H9 (cell line): Measurements from ENCODE around the gene ADORA3. TPM values are rescaled to one million over a fixed set of nuclear protein-coding genes. Genes with fewer than 3 reads are reported as not detected.

Experiments used
- DNase-seq: peaks from one replicate; pipeline ENCODE4 v3.0.0-alpha.2; 2017
- H2AFZ ChIP-seq: one replicate; pipeline ENCODE4 v1.6.1; 2013; ENCODE audit warnings: mild to moderate bottlenecking, low read length, control low read depth, moderate library complexity
- H2AK5ac ChIP-seq: 2 replicates; pipeline ENCODE4 v1.6.1; 2013; ENCODE audit warnings: low read length, control low read depth, mixed read lengths; ENCODE audit not compliant: insufficient read length
- H2BK120ac ChIP-seq: one replicate; pipeline ENCODE4 v1.6.1; 2013; ENCODE audit warnings: low read depth, mild to moderate bottlenecking, low read length, control low read depth, inconsistent platforms; ENCODE audit not compliant: poor library complexity, severe bottlenecking
- H2BK12ac ChIP-seq: 2 replicates; pipeline ENCODE4 v1.6.1; 2013; ENCODE audit warnings: low read length, control low read depth, mixed read lengths, low read depth; ENCODE audit not compliant: insufficient read length
- H2BK15ac ChIP-seq: 2 replicates; pipeline ENCODE4 v1.6.1; 2013; ENCODE audit warnings: low read depth, low read length, control low read depth
- H2BK20ac ChIP-seq: one replicate; pipeline ENCODE4 v1.6.1; 2013; ENCODE audit warnings: low read depth, mild to moderate bottlenecking, low read length, control low read depth, inconsistent platforms; ENCODE audit not compliant: poor library complexity, severe bottlenecking
- H2BK5ac ChIP-seq: 2 replicates; pipeline ENCODE4 v1.6.1; 2013; ENCODE audit warnings: low read length, control low read depth, mixed read lengths; ENCODE audit not compliant: insufficient read length
- H3K14ac ChIP-seq: 2 replicates; pipeline ENCODE4 v1.6.1; 2013; ENCODE audit warnings: low read length, control low read depth; ENCODE audit not compliant: insufficient read depth
- H3K18ac ChIP-seq: 2 replicates; pipeline ENCODE4 v1.6.1; 2013; ENCODE audit warnings: low read depth, mild to moderate bottlenecking, mixed read lengths, low read length, control low read depth; ENCODE audit not compliant: insufficient read length
- H3K23ac ChIP-seq: 2 replicates; pipeline ENCODE4 v1.6.1; 2013; ENCODE audit warnings: low read length, control low read depth, mixed read lengths, low read depth; ENCODE audit not compliant: insufficient read length
- H3K23me2 ChIP-seq: 2 replicates; pipeline ENCODE4 v1.6.1; 2013; ENCODE audit warnings: low read depth, mild to moderate bottlenecking, mixed read lengths, low read length, control low read depth; ENCODE audit not compliant: insufficient read length, poor library complexity, severe bottlenecking
- H3K27ac ChIP-seq: 2 replicates; pipeline ENCODE4 v1.5.1; 2013; ENCODE audit warnings: low read length, control low read depth, mixed read lengths, low read depth; ENCODE audit not compliant: insufficient read length
- H3K27me3 ChIP-seq: 2 replicates; pipeline ENCODE4 v1.6.1; 2013; ENCODE audit warnings: low read length, control low read depth, inconsistent platforms; ENCODE audit not compliant: insufficient read depth
- H3K4ac ChIP-seq: 2 replicates; pipeline ENCODE4 v1.6.1; 2013; ENCODE audit warnings: low read depth, mild to moderate bottlenecking, control low read depth, inconsistent platforms, low read length, moderate library complexity
- H3K4me1 ChIP-seq: 2 replicates; pipeline ENCODE4 v1.6.1; 2013; ENCODE audit warnings: low read length, control low read depth, inconsistent platforms; ENCODE audit not compliant: insufficient read depth
- H3K4me2 ChIP-seq: 2 replicates; pipeline ENCODE4 v1.6.1; 2013; ENCODE audit warnings: low read length, control low read depth, mixed read lengths; ENCODE audit not compliant: insufficient read length, insufficient read depth
- H3K56ac ChIP-seq: 2 replicates; pipeline ENCODE4 v1.6.1; 2013; ENCODE audit warnings: low read depth, mild to moderate bottlenecking, mixed read lengths, low read length, control low read depth; ENCODE audit not compliant: insufficient read length
- H3K79me1 ChIP-seq: 2 replicates; pipeline ENCODE4 v1.6.1; 2013; ENCODE audit warnings: low read depth, mild to moderate bottlenecking, moderate library complexity, low read length, control low read depth, inconsistent platforms; ENCODE audit not compliant: insufficient read depth, poor library complexity, severe bottlenecking
- H3K79me2 ChIP-seq: 2 replicates; pipeline ENCODE4 v1.6.1; 2013; ENCODE audit warnings: low read length, control low read depth, inconsistent platforms; ENCODE audit not compliant: insufficient read depth
- H3K9ac ChIP-seq: 2 replicates; pipeline ENCODE4 v1.6.1; 2013; ENCODE audit warnings: low read length, control low read depth, mixed read lengths; ENCODE audit not compliant: insufficient read length; ENCODE audit errors: extremely low read depth
- H3K9me3 ChIP-seq: one replicate; pipeline ENCODE4 v1.6.1; 2013; ENCODE audit warnings: low read depth, low read length, inconsistent platforms; ENCODE audit not compliant: control insufficient read depth
- H3T11ph ChIP-seq: one replicate; pipeline ENCODE4 v1.6.1; 2013; ENCODE audit warnings: mild to moderate bottlenecking, low read length, control low read depth, inconsistent platforms
- H4K20me1 ChIP-seq: one replicate; pipeline ENCODE4 v1.6.1; 2013; ENCODE audit not compliant: control insufficient read depth, insufficient read length, insufficient read depth
- H4K5ac ChIP-seq: 2 replicates; pipeline ENCODE4 v1.6.1; 2013; ENCODE audit warnings: low read depth, mild to moderate bottlenecking, mixed read lengths, low read length, control low read depth; ENCODE audit not compliant: insufficient read length
- H4K8ac ChIP-seq: replicated peaks from 2 replicates; pipeline ENCODE4 v1.6.1; 2013; ENCODE audit warnings: low read length, control low read depth, mixed read lengths, low read depth; ENCODE audit not compliant: insufficient read length
- H4K91ac ChIP-seq: 2 replicates; pipeline ENCODE4 v1.6.1; 2013; ENCODE audit warnings: low read depth, mild to moderate bottlenecking, moderate library complexity, mixed read lengths, low read length, control low read depth; ENCODE audit not compliant: insufficient read length
- H3K27ac Mint-ChIP-seq, 3 experiments: 2 replicates in 2 of 3; 3 replicates in 1 of 3; pipeline ENCODE4 v1.8.0; 2020 to 2021; ENCODE audit warnings: mixed read lengths in 3 of 3, mild to moderate bottlenecking in 1 of 3, moderate library complexity in 1 of 3
- H3K27me3 Mint-ChIP-seq: 2 replicates; pipeline ENCODE4 v1.8.0; 2021; ENCODE audit warnings: low read depth, mild to moderate bottlenecking, moderate library complexity, mixed read lengths
- H3K36me3 Mint-ChIP-seq, 3 experiments: 2 replicates in 2 of 3; 3 replicates in 1 of 3; pipeline ENCODE4 v1.8.0; 2020 to 2021; ENCODE audit warnings: low read depth in 3 of 3, mixed read lengths in 3 of 3; ENCODE audit not compliant: insufficient read depth in 1 of 3
- H3K4me1 Mint-ChIP-seq, 2 experiments: 2 replicates each; pipeline ENCODE4 v1.8.0; 2020; ENCODE audit warnings: mixed read lengths in 2 of 2
- H3K4me3 Mint-ChIP-seq, 2 experiments: 2 replicates in 1 of 2; 3 replicates in 1 of 2; pipeline ENCODE4 v1.8.0; 2020 to 2021; ENCODE audit warnings: mild to moderate bottlenecking in 2 of 2, mixed read lengths in 2 of 2, moderate library complexity in 1 of 2
- H3K9me3 Mint-ChIP-seq, 2 experiments: 2 replicates in 1 of 2; 3 replicates in 1 of 2; pipeline ENCODE4 v1.8.0; 2020; ENCODE audit warnings: mild to moderate bottlenecking in 2 of 2, mixed read lengths in 2 of 2, moderate library complexity in 1 of 2
- CTCF ChIP-seq: fragments of 200-600 bp; sonication (generic); conservative IDR thresholded peaks from 3 replicates; pipeline ENCODE4 v1.8.0; 2021; ENCODE audit warnings: antibody characterized with exemption, mild to moderate bottlenecking
- WGBS: extraction: QIAGEN DNeasy Blood & Tissue Kit; methylation state at CpG from one replicate; pipeline ENCODE4 v1.1.7; 2013; ENCODE audit warnings: missing lambda C conversion rate, low lambda C conversion rate, mixed read lengths; ENCODE audit not compliant: insufficient read length; ENCODE audit errors: extremely low coverage; 5-methylcytosine and 5-hydroxymethylcytosine counted together
- total RNA-seq: library from RNA; stranded (reverse); gene quantifications from 2 replicates; pipeline ENCODE4 v1.2.1, GENCODE V29; 2021

Gene ADORA3
- total RNA-seq, 1 experiment from 2014 or later, result not detected

GRCh38 chr1:111452581-111452980, 50.9 kb downstream of the ADORA3 start:
- no peak overlapping the region for H4K8ac ChIP-seq
- no peaks in the 10 kb centered on the region for H3K9me3 Mint-ChIP-seq
- H3K79me2 ChIP-seq, result peaks cover 15% of the 10 kb centered on the region; the same call in 1 of the 2 replicates
- no peak overlapping the region for H2BK120ac ChIP-seq
- no peak overlapping the region for H3K4ac ChIP-seq
- H3K27ac Mint-ChIP-seq, result no peak overlapping the region
- H3K14ac ChIP-seq, result no peak overlapping the region
- no peak overlapping the region for H3K27ac ChIP-seq
- no peak overlapping the region for H2BK15ac ChIP-seq
- TF ChIP-seq CTCF, result no peak
- peaks cover 3% of the 10 kb centered on the region for H3K79me1 ChIP-seq
- no peaks in the 10 kb centered on the region for H4K20me1 ChIP-seq
- no peak overlapping the region for H3K4me2 ChIP-seq
- H3K36me3 Mint-ChIP-seq, result peaks cover 12 to 56% (median 32%) of the 10 kb centered on the region in 3 experiments
- H3K23me2 ChIP-seq, result peaks cover 14% of the 10 kb centered on the region
- no peaks in the 10 kb centered on the region for H3K27me3 ChIP-seq
- WGBS, result no CpG with 5 or more reads among the region's 3 CpGs
- no peak overlapping the region for H2AK5ac ChIP-seq
- no peak overlapping the region for H3K56ac ChIP-seq
- H3K9ac ChIP-seq, result no peak overlapping the region
- no peaks in the 10 kb centered on the region for H3K9me3 ChIP-seq
- no peak overlapping the region for H3T11ph ChIP-seq
- H2BK5ac ChIP-seq, result no peak overlapping the region
- no peaks in the 10 kb centered on the region for H3K4me1 ChIP-seq
- H3K4me3 Mint-ChIP-seq, result no peak overlapping the region
- no peaks in the 10 kb centered on the region for H3K27me3 Mint-ChIP-seq
- no peak overlapping the region for H3K23ac ChIP-seq
- DNase-seq, result no peak
- H2BK20ac ChIP-seq, result no peak overlapping the region
- no peak overlapping the region for H2AFZ ChIP-seq
- no peak overlapping the region for H3K18ac ChIP-seq
- H3K4me1 Mint-ChIP-seq, result peaks cover 5 to 18% of the 10 kb centered on the region in 2 experiments
- H2BK12ac ChIP-seq, result no peak overlapping the region
- H4K91ac ChIP-seq, result no peak overlapping the region
- H4K5ac ChIP-seq, result no peak overlapping the region
